HG03139 (cell line): ENCODE data around the gene MED27.

Experiments
- ATAC-seq: cut with Tn5 transposase; IDR thresholded peaks from one replicate; pipeline ENCODE4 v1.9.1; 2021; ENCODE audit not compliant: unreplicated experiment

The MED27 gene

GRCh38 chr9:132079391-132080091, at the start of gene MED27:
Gene MED27, minus strand, starts transcription at chr9:132079867. Its CDS starts 23 bp downstream, at chr9:132079844.
- ATAC-seq = peak; percentile 85

- no peak for ATAC-seq
Observed at GRCh38 chr9:132127888-132128534, 48.3 kb upstream of the MED27 start.

- ATAC-seq = no peak
Observed at GRCh38 chr9:132126680-132127236, 47.1 kb upstream of the MED27 start.

- no peak for ATAC-seq
Observed at GRCh38 chr9:132125944-132126679, 46.4 kb upstream of the MED27 start.

- ATAC-seq = no peak
Observed at GRCh38 chr9:132125361-132125760, 45.7 kb upstream of the MED27 start.

- no peak for ATAC-seq
Observed at GRCh38 chr9:132124800-132125199, 45.1 kb upstream of the MED27 start.

- no peak for ATAC-seq
Observed at GRCh38 chr9:132121021-132121420, 41.4 kb upstream of the MED27 start.

GRCh38 chr9:132117694-132118093, 38.0 kb upstream of the MED27 start:
- no peak for ATAC-seq

GRCh38 chr9:132116583-132116982, 36.9 kb upstream of the MED27 start:
- ATAC-seq = no peak

GRCh38 chr9:132114102-132114707, 34.5 kb upstream of the MED27 start:
- ATAC-seq = no peak

- ATAC-seq = no peak
Observed at GRCh38 chr9:132109291-132109690, 29.6 kb upstream of the MED27 start.

GRCh38 chr9:132108728-132109127, 29.1 kb upstream of the MED27 start:
- no peak for ATAC-seq

GRCh38 chr9:132099741-132100407, 20.2 kb upstream of the MED27 start:
- no peak for ATAC-seq

- no peak for ATAC-seq
Observed at GRCh38 chr9:132099167-132099566, 19.5 kb upstream of the MED27 start.

GRCh38 chr9:132094314-132094791, 14.7 kb upstream of the MED27 start:
- no peak for ATAC-seq

- ATAC-seq = no peak
Observed at GRCh38 chr9:132090771-132091170, 11.1 kb upstream of the MED27 start.

GRCh38 chr9:132087438-132088030, 7.9 kb upstream of the MED27 start:
- ATAC-seq = no peak

- no peak for ATAC-seq
Observed at GRCh38 chr9:132082188-132082587, 2.5 kb upstream of the MED27 start.

GRCh38 chr9:132078699-132079356, 839 bp downstream of the MED27 start:
- ATAC-seq = no peak
